ENCODE data around the gene DHRS12.

DHRS12 gene

GRCh38 chr13:51783428-51784094, 20.4 kb downstream of the DHRS12 start:
- DNase-seq (ENCODE audit: low read depth, low spot score) = no peak
- TF ChIP-seq CTCF (IDR thresholded peaks at IDR 0.05; ENCODE audit: insufficient read depth, low read length, missing control alignments) = no peak
- no peak overlapping the region for H3K4me3 ChIP-seq (ENCODE audit: low read depth, low read length)
- CTCF ChIA-PET = interaction anchor here (0.6 to 1.7 kb wide), 3 partner anchors 14 to 307 kb away, joined by 3 to 5 read pairs (median 3); no protein-coding TSS in a partner anchor
- POLR2A ChIA-PET = interaction anchor here (0.7 kb wide), 1 partner anchor 330 kb away, joined by 3 read pairs; the partner anchor contains the start of gene INTS6

- POLR2A ChIA-PET = interaction anchor here (0.6 kb wide), 1 partner anchor 585 kb away, joined by 3 read pairs; no protein-coding TSS in a partner anchor
- no peak for DNase-seq (ENCODE audit: low read depth, low spot score)
- TF ChIP-seq CTCF (IDR thresholded peaks at IDR 0.05; ENCODE audit: insufficient read depth, low read length, missing control alignments) = no peak
- no peak overlapping the region for H3K4me3 ChIP-seq (ENCODE audit: low read depth, low read length)
- CTCF ChIA-PET = interaction anchor here (0.9 to 2.1 kb wide), 7 partner anchors 10 to 347 kb away, joined by 3 to 9 read pairs (median 4); no protein-coding TSS in a partner anchor
Measured at GRCh38 chr13:51782026-51782710, 21.8 kb downstream of the DHRS12 start.

- H3K4me3 ChIP-seq (ENCODE audit: low read depth, low read length) = no peak overlapping the region
- CTCF ChIA-PET = interaction anchor here (0.7 to 2.5 kb wide), 10 partner anchors 9 to 349 kb away, joined by 3 to 10 read pairs (median 4); no protein-coding TSS in a partner anchor
- POLR2A ChIA-PET = interaction anchor here (0.6 to 1.2 kb wide), 2 partner anchors 328 to 584 kb away, joined by 3 read pairs; no protein-coding TSS in a partner anchor
- peak; percentile 50 for TF ChIP-seq CTCF (IDR thresholded peaks at IDR 0.05; ENCODE audit: insufficient read depth, low read length, missing control alignments)
- DNase-seq (ENCODE audit: low read depth, low spot score) = no peak
Measured at GRCh38 chr13:51781246-51782022, 22.5 kb downstream of the DHRS12 start.

- no peak overlapping the region for H3K4me3 ChIP-seq (ENCODE audit: low read depth, low read length)
- POLR2A ChIA-PET = interaction anchor here (1.2 kb wide), 1 partner anchor 327 kb away, joined by 3 read pairs; no protein-coding TSS in a partner anchor
- no peak for TF ChIP-seq CTCF (IDR thresholded peaks at IDR 0.05; ENCODE audit: insufficient read depth, low read length, missing control alignments)
- no peak for DNase-seq (ENCODE audit: low read depth, low spot score)
- CTCF ChIA-PET = interaction anchor here (0.9 to 2.5 kb wide), 5 partner anchors 8 to 348 kb away, joined by 4 to 10 read pairs (median 6); no protein-coding TSS in a partner anchor
Measured at GRCh38 chr13:51780099-51780498, 23.9 kb downstream of the DHRS12 start.

- DNase-seq (ENCODE audit: low read depth, low spot score) = no peak
- ChIA-PET CTCF (interaction anchor here (1.1 kb wide), 1 partner anchor 24 kb away, joined by 3 read pairs; no protein-coding TSS in a partner anchor), POLR2A (no interaction called here)
- H3K4me3 ChIP-seq (ENCODE audit: low read depth, low read length) = no peak overlapping the region
- TF ChIP-seq CTCF (IDR thresholded peaks at IDR 0.05; ENCODE audit: insufficient read depth, low read length, missing control alignments) = no peak
Measured at GRCh38 chr13:51778392-51778791, 25.6 kb downstream of the DHRS12 start.
